ENCODE results near the gene UGDH. TPM values are rescaled to one million over a fixed set of nuclear protein-coding genes. Genes with fewer than 3 reads are reported as not detected.

UGDH gene
- total and polyA plus RNA-seq, 2 of the 13 experiments (the other 11 are each of a cell fraction or from before 2014, with no cell fraction given) = 99.0 to 384 TPM

DNA sequence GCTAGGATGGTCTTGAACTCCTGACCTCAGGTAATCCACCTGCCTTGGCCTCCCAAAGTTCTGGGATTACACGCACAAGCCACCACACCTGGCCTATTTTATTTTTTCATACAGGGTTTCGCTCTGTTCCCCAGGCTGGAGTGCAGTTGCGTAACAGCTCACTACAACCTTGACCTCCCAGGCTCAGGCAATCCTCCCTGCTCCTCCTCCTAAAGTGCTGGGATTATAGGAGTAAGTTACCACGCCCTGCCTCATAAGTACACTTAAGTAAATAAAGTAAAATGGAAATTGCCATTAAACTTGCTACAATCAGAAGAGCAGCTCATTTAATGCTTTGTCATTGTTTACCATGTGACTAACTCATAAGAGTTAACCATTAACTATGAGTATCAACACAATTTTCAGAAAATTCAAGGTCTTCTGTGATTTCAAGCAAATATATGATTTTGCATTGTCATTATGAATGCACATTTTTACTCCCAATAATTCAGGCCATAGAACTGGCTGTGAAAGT is 12.3 kb downstream of the UGDH start (continued):
- TF ChIP-seq TBP (CRISPR knock-in tag; IDR thresholded peaks at IDR 0.05) (no peak), TARDBP (CRISPR knock-in tag; IDR thresholded peaks at IDR 0.05) (peak; percentile 92), TBX3 (IDR thresholded peaks at IDR 0.05; ENCODE audit: borderline replicate concordance) (peak; percentile 58; the same call in 1 of the 2 replicates), FOXA1 (IDR thresholded peaks at IDR 0.05) (peak; percentile 94), FOXA1 (CRISPR knock-in tag; IDR thresholded peaks at IDR 0.05) (peak; percentile 95), KDM6A (CRISPR knock-in tag; IDR thresholded peaks at IDR 0.05; ENCODE audit: low read depth) (peak; percentile 75), HOXA3 (CRISPR knock-in tag; IDR thresholded peaks at IDR 0.05) (peak; percentile 90), NFKB2 (CRISPR knock-in tag; IDR thresholded peaks at IDR 0.05; ENCODE audit: borderline replicate concordance) (no peak), RFX1 (IDR thresholded peaks at IDR 0.05) (no peak), ZHX1 (CRISPR knock-in tag; IDR thresholded peaks at IDR 0.05; ENCODE audit: low read depth) (peak; percentile 73; the same call in 1 of the 2 replicates), GTF2F1 (IDR thresholded peaks at IDR 0.05; ENCODE audit: low read length) (no peak), MYC (CRISPR knock-in tag; IDR thresholded peaks at IDR 0.05; ENCODE audit: borderline replicate concordance) (peak; percentile 46; the same call in 1 of the 2 replicates), PCBP2 (optimal IDR thresholded peaks at IDR 0.05; ENCODE audit: low read depth, low read length, poor library complexity, severe bottlenecking) (no peak), NR2F2 (IDR thresholded peaks at IDR 0.05; ENCODE audit: borderline replicate concordance, low read depth) (peak; percentile 93), CEBPB (IDR thresholded peaks at IDR 0.05; ENCODE audit: borderline replicate concordance, low read depth, low read length) (peak; percentile 99), BRF2 (CRISPR knock-in tag; IDR thresholded peaks at IDR 0.05) (no peak), PAF1 (CRISPR knock-in tag; IDR thresholded peaks at IDR 0.05) (no peak), ZNF720 (CRISPR knock-in tag; IDR thresholded peaks at IDR 0.05) (no peak), ZNF225 (CRISPR knock-in tag; IDR thresholded peaks at IDR 0.05) (no peak)
- TF ChIP-seq, protein P1, sequence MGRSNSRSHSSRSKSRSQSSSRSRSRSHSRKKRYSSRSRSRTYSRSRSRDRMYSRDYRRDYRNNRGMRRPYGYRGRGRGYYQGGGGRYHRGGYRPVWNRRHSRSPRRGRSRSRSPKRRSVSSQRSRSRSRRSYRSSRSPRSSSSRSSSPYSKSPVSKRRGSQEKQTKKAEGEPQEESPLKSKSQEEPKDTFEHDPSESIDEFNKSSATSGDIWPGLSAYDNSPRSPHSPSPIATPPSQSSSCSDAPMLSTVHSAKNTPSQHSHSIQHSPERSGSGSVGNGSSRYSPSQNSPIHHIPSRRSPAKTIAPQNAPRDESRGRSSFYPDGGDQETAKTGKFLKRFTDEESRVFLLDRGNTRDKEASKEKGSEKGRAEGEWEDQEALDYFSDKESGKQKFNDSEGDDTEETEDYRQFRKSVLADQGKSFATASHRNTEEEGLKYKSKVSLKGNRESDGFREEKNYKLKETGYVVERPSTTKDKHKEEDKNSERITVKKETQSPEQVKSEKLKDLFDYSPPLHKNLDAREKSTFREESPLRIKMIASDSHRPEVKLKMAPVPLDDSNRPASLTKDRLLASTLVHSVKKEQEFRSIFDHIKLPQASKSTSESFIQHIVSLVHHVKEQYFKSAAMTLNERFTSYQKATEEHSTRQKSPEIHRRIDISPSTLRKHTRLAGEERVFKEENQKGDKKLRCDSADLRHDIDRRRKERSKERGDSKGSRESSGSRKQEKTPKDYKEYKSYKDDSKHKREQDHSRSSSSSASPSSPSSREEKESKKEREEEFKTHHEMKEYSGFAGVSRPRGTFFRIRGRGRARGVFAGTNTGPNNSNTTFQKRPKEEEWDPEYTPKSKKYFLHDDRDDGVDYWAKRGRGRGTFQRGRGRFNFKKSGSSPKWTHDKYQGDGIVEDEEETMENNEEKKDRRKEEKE (IDR thresholded peaks at IDR 0.05) = no peak
- TF ChIP-seq, protein P2, sequence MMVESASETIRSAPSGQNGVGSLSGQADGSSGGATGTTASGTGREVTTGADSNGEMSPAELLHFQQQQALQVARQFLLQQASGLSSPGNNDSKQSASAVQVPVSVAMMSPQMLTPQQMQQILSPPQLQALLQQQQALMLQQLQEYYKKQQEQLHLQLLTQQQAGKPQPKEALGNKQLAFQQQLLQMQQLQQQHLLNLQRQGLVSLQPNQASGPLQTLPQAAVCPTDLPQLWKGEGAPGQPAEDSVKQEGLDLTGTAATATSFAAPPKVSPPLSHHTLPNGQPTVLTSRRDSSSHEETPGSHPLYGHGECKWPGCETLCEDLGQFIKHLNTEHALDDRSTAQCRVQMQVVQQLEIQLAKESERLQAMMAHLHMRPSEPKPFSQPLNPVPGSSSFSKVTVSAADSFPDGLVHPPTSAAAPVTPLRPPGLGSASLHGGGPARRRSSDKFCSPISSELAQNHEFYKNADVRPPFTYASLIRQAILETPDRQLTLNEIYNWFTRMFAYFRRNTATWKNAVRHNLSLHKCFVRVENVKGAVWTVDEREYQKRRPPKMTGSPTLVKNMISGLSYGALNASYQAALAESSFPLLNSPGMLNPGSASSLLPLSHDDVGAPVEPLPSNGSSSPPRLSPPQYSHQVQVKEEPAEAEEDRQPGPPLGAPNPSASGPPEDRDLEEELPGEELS (CRISPR knock-in tag; IDR thresholded peaks at IDR 0.05) = peak; percentile 98
- TF ChIP-seq, protein P3, sequence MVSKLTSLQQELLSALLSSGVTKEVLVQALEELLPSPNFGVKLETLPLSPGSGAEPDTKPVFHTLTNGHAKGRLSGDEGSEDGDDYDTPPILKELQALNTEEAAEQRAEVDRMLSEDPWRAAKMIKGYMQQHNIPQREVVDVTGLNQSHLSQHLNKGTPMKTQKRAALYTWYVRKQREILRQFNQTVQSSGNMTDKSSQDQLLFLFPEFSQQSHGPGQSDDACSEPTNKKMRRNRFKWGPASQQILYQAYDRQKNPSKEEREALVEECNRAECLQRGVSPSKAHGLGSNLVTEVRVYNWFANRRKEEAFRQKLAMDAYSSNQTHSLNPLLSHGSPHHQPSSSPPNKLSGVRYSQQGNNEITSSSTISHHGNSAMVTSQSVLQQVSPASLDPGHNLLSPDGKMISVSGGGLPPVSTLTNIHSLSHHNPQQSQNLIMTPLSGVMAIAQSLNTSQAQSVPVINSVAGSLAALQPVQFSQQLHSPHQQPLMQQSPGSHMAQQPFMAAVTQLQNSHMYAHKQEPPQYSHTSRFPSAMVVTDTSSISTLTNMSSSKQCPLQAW (CRISPR knock-in tag; IDR thresholded peaks at IDR 0.05) = peak; percentile 99
